HS-5 (cell line): ENCODE measurements around the gene UGT3A2.
"Not testable (repeated sequence)": the region's sequence is repeated elsewhere in the genome, so short reads cannot be mapped to it uniquely, and the experiment has no call there.

Experiments used
- DNase-seq: peaks from one replicate; pipeline ENCODE4 v3.0.0-alpha.2; 2012; ENCODE audit warnings: low read depth

The UGT3A2 gene

DNA sequence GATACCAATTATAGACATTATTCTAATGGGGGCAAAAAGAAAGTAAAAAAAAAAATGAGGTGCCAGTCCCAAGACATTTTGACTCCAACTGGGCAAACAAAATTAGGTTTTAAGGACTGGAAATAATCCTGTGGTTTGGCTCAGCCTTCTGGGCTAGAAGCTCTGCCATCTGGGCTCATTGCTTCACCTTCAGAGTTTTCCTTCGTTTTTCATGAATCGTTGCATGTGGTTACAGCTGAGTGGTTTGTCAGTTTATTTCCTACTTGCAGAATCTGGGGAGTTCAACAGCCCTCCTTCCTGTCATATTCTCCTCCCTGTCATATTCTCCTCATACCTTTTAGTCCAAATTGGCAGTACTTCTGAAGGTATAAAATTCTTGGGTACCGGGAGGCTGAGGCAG is 12.0 kb downstream of the UGT3A2 start:
- DNase-seq: no peak

DNA sequence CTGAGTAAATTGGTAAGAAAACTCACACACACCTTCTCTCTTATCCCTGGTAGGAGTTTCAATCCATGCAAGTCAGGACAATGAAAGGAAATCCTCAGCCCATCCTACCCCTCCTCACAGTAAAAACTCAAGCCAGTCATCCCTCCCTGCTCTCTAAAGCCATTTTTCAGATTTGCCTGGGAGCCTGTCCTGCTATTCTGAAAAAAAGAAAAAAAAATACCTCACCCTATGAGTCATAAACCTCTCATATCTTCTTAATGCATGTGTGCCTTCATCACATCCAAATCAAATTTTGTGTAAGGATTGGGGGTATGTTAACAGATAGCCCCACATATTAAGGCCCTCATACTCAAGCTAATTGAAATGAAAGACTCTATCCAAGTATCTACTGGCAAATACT is 14.1 kb downstream of the UGT3A2 start:
- DNase-seq: no peak

GRCh38 chr5:36049949-36050348 is 16.7 kb downstream of the UGT3A2 start:
- DNase-seq: no peak

- DNase-seq: no peak
These were observed 19.1 kb downstream of the UGT3A2 start for GRCh38 chr5:36047384-36048160.

- no peak for DNase-seq
These were observed 20.8 kb downstream of the UGT3A2 start for GRCh38 chr5:36045895-36046294.

DNA sequence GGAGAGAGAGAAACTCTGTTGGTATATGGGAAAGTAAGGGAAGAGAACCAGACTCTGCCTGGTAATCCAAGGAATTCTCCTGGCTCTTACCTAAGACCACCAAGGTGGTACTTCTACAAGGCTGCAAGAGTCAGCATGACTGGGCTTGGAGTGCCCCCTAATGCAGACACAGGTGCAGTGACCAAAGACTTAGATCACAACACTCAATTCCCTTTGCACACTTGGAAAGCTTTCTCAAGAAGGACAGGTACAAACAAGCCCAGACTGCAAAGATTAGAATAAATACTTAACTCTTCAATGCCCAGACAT is 25.2 kb downstream of the UGT3A2 start:
- no peak for DNase-seq

DNA sequence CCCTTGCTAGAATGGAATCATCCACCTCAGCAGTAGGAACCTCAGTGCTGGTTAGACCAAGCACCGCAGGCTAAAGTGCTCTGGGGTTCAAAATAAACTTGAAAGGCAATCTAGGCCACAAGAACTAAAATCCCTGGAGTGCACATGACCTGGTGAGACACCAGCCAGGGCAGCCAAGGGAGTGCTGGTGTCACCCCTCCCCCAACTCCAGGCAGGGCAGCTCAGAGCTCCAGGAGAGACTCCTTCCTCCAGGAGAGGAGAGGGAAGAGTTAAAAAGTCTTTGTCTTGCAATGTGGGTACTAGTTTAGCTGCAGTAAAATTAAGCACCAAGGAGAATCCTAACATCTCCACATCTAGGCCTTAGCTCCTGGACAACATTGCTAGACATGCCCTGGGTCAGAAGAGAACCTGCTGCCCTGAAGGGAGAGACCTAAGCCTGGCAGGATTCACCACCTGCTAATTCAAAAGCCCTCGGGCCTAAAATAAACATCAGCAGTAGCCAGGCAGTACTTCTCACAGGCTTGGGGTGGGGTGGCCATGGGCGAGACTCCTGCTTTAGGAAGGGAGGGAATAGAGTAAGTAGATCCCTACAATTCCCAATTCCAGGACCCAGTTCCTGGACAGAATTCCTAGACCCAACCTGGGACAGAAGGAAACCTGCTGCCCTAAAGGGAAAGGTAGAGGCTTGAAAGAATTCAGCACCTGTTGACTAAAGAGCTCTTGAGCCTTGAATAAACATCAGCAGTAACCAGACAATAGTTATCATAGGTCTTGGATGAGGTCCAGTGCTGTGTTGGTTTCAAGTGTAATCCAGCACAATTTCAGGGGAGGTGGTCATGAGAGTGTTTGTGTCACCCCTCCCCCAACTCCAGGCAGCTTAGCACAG is 25.8 kb downstream of the UGT3A2 start:
- DNase-seq: no peak

DNA sequence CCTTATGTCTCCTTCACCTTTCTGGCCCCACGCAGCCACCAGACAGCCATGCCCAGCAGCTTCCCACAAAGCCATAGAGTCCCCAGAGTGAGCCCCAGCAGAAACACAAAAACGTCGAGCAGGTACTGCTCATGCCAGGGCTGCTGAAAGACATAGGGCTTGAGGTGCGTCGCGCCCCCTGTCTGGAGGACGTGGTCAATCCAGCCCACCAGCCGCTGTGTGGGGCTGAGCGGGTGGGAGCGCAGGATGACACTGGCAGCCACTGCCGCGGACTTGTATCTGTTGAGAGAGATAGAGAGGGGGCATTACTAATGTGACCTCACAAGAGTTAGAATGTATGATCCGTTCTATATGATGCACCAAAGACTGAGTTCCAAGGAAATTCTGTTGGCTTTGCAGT is 31.0 kb downstream of the UGT3A2 start:
- no peak for DNase-seq

GRCh38 chr5:36034536-36035134 is 32.0 kb downstream of the UGT3A2 start:
- not testable (repeated sequence) for DNase-seq

DNA sequence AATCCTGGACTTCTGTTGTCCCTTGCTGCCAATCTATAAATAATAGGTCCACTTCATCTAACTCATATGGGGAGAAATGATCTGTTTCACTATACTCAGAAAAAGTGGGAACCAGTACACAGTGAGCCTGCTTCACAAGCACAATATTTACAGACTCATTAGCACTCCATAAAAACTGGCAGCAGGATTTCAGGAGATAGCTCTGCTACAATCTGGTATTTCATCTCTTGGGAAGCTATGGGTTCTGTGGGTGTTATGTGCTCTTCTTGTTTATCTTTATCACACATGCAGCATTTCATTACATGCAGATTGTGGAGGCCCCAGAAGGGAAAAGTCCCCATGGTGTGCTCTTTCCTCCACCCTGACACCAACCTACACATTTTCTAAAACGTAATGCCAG is 33.2 kb downstream of the UGT3A2 start:
- DNase-seq: no peak

DNA sequence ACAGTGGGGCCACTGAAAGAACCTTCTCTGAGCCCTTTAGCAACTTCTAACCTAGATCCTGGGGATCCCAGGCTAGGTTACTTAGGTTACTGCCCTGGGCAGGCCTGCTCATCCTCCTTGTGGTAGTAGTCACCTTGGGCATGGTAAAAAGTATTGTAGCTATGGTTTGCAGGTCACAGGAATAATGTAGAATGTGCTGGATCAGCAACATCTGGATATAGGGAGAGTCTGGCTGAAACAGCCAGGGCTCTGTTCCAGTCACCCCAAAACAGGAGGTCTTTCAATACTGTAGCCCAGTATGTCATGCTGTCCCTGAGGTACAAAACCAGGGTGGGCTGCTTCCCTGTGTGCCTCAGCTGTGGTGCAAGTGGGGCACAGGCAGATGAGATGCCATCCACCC is 33.6 kb downstream of the UGT3A2 start:
- no peak for DNase-seq

DNA sequence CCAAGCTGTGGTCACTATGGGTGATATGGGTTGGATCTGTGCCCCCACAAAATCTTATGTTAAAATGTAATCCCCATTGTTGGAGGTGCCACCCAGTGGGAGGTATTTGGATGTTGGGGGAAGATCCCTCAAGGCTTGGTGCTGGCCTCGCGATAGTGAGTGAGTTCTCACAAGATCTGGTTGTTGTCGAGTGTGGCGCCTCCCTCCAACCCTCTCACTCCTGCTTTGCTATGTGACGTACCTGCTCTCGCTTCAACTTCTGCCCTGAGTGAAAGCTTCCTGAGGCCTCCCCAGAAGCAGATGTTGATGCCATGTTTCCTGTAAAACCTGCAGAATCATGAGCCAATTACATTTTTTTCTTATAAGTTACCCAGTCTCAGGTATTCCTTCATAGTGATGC is 35.5 kb downstream of the UGT3A2 start:
- no peak for DNase-seq

GRCh38 chr5:36029914-36030313 is 36.8 kb downstream of the UGT3A2 start:
- no peak for DNase-seq

DNA sequence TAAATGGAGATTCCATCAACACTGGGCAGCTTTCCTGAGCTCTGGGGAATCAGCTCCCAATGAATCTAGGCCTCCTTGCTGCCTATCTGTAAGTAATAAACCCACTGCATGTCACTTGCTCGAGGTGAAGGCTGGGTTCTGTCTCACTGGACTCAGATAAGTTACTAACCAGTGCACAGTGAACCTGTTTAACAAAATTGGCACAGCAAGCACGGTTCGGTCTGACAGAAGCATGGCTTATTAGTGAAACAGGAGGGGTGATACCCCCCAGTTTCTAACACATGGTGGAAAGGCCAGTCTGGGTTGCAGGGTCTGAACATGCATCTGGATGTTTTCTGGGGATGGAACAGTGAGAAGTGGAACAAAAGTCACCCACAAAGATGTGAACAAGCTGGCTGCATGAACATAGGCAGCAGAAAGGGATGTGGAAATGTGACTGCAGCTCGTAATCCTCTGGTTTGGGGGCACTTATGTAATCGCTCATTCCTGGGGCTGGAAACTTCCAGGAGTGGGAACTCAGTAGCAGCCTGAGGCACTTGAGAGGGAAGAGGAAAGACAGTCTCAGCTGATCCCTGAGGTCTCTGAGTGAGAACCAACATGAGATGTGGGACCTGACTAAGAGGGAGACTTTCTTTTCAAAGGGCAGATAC is 37.7 kb downstream of the UGT3A2 start:
- no peak for DNase-seq

DNA sequence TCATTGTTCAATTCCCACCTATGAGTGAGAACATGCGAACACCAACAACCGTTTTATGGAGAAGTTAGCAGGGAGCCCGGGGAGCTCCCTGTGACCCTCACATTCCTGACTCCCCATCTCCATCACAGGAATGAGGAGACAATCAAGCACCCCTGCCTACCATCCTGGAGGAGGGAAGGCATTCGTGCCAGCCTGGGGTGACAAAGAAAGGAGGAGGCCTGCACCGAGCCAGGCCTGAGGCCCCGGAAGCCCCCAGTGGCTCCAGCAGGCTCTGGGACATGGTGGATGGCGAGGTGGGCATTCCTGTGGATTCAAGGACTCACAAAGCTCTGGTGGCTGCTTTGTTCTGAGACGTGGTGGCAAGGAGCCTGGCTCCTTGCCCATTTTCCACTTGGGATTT is 39.0 kb downstream of the UGT3A2 start:
- no peak for DNase-seq

DNA sequence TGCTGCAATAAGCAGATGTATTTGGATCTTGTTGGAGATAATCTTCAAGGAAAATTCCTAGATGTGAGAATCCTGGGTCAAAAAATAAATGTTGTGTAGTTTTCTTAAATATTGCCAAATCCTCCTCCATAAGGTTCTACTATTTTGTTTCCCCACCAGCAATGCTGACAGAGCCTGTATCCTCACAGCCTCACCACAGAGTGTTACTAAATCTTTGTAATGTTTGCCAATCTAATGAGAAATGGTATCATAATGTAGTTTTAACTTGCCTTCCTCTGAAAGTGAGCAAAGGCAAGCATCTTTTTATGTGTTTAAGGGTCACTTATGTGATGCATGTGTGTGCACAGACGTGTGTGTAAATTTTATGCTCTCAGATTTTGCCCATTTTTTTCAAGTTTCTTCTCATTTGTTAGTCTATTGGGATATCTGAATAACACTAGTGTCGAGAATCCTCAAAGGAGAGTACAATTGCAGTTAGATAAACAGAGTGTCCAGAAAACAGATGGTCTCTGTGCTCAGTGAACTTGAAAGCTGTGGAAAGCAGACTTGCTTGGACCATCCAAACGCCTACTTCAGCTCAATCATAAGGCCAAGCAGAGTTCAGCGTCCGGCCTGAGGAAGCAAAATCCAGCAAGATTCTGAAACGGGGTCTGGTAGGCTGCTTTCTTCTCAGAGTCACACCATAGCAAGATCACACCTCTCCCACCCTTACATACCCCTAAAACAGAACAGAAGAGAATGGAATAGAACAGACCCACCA is 39.8 kb downstream of the UGT3A2 start:
- DNase-seq: no peak

DNA sequence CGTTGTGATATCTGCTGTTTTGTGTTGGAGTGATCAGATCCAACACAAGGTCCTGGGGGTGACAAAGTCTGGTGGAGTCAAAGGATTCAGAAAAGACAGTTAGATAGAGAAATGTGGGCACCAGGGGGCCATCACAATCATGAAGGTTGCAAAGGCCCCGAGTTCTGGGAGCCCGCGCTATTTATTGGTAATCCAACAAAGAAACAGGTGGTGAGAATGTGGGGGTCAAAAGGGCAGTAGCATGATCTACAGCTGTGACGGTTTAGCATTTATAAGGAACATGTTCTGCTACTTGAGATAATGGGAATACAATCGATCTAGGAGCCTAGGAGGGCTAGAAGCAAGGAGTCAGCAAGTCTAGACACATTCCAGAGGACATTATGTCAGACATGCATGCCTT is 44.4 kb downstream of the UGT3A2 start:
- DNase-seq: not testable (repeated sequence)

DNA sequence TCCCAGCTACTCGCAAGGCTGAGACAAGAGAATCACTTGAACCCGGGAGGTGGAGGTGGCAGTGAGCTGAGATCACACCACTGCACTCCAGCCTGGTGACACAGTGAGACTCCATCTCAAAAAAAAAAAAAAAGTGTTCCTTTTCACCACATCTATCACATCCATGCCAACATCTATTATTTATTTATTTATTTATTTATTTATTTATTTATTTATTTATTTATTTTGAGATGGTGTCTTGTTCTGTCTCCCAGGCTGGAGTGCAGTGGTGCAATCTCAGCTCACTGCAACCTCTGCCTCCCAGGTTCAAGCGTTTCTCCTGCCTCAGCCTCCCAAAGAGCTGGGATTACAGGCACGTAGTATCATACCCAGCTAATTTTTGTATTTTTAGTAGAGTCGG is 47.1 kb downstream of the UGT3A2 start:
- not testable (repeated sequence) for DNase-seq

- no peak for DNase-seq
These were observed 49.1 kb downstream of the UGT3A2 start for GRCh38 chr5:36017622-36018021.

DNA sequence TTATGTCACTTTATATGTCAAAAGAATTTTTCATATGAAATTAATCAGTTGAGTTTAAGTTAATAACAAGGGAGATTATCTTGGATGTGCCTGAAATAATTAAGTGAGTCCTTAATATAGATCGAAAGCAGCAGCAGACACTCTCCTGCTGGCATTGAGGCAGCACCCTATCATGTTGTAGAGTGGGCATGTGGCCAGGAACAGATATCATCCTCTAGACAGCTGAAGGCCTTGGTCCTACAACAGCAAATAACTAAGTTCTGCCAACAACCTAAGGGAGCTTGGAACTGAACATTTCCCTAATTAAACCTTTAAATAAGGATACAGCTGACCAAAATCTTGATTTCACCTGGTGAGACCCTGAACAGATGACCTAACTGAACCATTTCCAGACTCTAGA is 49.7 kb downstream of the UGT3A2 start:
- DNase-seq: no peak

- no peak for DNase-seq
These were observed 53.5 kb downstream of the UGT3A2 start for GRCh38 chr5:36013182-36013581.

GRCh38 chr5:36009698-36010097 is 57.0 kb downstream of the UGT3A2 start:
- DNase-seq: no peak
